ENCODE data around the gene SH3RF3. TPM values are rescaled to one million over a fixed set of nuclear protein-coding genes. Genes with fewer than 3 reads are reported as not detected.

Gene SH3RF3
- total and polyA plus RNA-seq, 10 of the 15 experiments (the other 5 are each of a cell fraction or from before 2014, with no cell fraction given) = 0.08 to 8.8 (median 2.3) TPM

DNA sequence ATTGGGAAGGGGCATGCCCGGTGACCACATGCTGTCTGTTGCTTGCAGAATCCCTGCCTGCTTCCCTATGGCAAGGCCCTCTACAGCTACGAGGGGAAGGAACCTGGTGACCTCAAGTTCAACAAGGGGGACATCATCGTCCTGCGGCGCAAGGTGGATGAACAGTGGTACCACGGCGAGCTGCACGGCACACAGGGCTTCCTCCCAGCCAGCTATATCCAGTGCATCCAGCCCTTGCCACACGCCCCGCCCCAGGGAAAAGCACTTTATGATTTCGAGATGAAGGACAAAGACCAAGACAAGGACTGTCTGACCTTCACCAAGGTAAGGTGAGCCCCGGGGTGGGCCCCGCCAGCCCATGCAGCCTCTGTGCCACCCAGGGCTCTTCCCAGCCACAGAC is 218.6 kb downstream of the SH3RF3 start (continued):
- TF ChIP-seq TCF7 (IDR thresholded peaks at IDR 0.05; ENCODE audit: borderline replicate concordance) (no peak), JUNB (IDR thresholded peaks at IDR 0.05) (no peak), BHLHE40 (IDR thresholded peaks at IDR 0.05; ENCODE audit: borderline replicate concordance in 1 of 2, low read depth in 2 of 2, low read length in 1 of 2) (no peak), SREBF2 (IDR thresholded peaks at IDR 0.05; ENCODE audit: low read length) (no peak), CHD4 (IDR thresholded peaks at IDR 0.05) (no peak)
- TF ChIP-seq, protein P1, sequence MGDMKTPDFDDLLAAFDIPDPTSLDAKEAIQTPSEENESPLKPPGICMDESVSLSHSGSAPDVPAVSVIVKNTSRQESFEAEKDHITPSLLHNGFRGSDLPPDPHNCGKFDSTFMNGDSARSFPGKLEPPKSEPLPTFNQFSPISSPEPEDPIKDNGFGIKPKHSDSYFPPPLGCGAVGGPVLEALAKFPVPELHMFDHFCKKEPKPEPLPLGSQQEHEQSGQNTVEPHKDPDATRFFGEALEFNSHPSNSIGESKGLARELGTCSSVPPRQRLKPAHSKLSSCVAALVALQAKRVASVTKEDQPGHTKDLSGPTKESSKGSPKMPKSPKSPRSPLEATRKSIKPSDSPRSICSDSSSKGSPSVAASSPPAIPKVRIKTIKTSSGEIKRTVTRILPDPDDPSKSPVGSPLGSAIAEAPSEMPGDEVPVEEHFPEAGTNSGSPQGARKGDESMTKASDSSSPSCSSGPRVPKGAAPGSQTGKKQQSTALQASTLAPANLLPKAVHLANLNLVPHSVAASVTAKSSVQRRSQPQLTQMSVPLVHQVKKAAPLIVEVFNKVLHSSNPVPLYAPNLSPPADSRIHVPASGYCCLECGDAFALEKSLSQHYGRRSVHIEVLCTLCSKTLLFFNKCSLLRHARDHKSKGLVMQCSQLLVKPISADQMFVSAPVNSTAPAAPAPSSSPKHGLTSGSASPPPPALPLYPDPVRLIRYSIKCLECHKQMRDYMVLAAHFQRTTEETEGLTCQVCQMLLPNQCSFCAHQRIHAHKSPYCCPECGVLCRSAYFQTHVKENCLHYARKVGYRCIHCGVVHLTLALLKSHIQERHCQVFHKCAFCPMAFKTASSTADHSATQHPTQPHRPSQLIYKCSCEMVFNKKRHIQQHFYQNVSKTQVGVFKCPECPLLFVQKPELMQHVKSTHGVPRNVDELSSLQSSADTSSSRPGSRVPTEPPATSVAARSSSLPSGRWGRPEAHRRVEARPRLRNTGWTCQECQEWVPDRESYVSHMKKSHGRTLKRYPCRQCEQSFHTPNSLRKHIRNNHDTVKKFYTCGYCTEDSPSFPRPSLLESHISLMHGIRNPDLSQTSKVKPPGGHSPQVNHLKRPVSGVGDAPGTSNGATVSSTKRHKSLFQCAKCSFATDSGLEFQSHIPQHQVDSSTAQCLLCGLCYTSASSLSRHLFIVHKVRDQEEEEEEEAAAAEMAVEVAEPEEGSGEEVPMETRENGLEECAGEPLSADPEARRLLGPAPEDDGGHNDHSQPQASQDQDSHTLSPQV (IDR thresholded peaks at IDR 0.05) = no peak

DNA sequence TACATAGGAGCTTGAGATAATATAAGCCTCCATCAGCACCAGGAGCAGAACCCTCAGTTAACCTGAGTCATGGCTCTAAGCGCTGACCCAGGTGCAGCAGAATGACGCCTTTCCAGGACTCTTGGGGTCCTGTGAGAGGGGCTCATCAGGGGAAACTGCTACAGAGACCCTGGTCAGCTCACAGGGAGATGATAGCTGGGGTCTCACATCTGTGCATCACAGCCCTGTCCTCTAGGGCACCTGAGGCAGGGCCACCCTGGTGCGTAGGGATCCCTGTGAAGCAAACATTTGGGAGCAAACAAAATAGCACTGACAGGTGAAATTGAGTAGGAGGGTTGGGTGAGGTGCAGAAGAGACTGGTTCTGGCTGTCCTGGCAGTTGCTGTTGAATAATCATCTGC is 219.2 kb downstream of the SH3RF3 start:
- H3K4me2 ChIP-seq (ENCODE audit: control insufficient read depth, insufficient read depth) = no peak overlapping the region
- no peaks in the 10 kb centered on the region for H3K79me2 ChIP-seq (ENCODE audit: control insufficient read depth, insufficient read depth, low read length)
- POLR2A ChIA-PET = no interaction called here
- H3K4me3 ChIP-seq = no peak overlapping the region
- H3K9me3 ChIP-seq (replicated peaks; ENCODE audit: control insufficient read depth, insufficient read depth, low read length) = no peaks in the 10 kb centered on the region
- TF ChIP-seq ZNF622 (IDR thresholded peaks at IDR 0.05) (no peak), ESRRA (IDR thresholded peaks at IDR 0.05; ENCODE audit: low read length) (no peak), SMAD5 (IDR thresholded peaks at IDR 0.05; ENCODE audit: low read depth) (no peak), ZSCAN29 (IDR thresholded peaks at IDR 0.05) (no peak), JUND (IDR thresholded peaks at IDR 0.05; ENCODE audit: low read depth, low read length) (no peak), EP300 (IDR thresholded peaks at IDR 0.05; ENCODE audit: borderline replicate concordance in 1 of 2, control insufficient read depth in 1 of 2, low read depth in 2 of 2, low read length in 2 of 2) (no peak), TARDBP (IDR thresholded peaks at IDR 0.05; ENCODE audit: borderline replicate concordance) (no peak), NR2C2 (IDR thresholded peaks at IDR 0.05; ENCODE audit: borderline replicate concordance, control insufficient read depth, insufficient read length, low read depth) (no peak)
- TF ChIP-seq, protein P2, sequence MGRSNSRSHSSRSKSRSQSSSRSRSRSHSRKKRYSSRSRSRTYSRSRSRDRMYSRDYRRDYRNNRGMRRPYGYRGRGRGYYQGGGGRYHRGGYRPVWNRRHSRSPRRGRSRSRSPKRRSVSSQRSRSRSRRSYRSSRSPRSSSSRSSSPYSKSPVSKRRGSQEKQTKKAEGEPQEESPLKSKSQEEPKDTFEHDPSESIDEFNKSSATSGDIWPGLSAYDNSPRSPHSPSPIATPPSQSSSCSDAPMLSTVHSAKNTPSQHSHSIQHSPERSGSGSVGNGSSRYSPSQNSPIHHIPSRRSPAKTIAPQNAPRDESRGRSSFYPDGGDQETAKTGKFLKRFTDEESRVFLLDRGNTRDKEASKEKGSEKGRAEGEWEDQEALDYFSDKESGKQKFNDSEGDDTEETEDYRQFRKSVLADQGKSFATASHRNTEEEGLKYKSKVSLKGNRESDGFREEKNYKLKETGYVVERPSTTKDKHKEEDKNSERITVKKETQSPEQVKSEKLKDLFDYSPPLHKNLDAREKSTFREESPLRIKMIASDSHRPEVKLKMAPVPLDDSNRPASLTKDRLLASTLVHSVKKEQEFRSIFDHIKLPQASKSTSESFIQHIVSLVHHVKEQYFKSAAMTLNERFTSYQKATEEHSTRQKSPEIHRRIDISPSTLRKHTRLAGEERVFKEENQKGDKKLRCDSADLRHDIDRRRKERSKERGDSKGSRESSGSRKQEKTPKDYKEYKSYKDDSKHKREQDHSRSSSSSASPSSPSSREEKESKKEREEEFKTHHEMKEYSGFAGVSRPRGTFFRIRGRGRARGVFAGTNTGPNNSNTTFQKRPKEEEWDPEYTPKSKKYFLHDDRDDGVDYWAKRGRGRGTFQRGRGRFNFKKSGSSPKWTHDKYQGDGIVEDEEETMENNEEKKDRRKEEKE (IDR thresholded peaks at IDR 0.05) = no peak
- SMC1A ChIA-PET (ENCODE audit: uncharacterized antibody, unreplicated experiment) = no interaction called here
- H4K20me1 ChIP-seq (ENCODE audit: control insufficient read depth, insufficient read depth) = no peaks in the 10 kb centered on the region
- no peak for DNase-seq (ENCODE audit: low read depth, low spot score)
- FAIRE-seq = no peak
- RAD21 ChIA-PET (ENCODE audit: unreplicated experiment) = no interaction called here
- H2AFZ ChIP-seq (ENCODE audit: control insufficient read depth, low read depth, low read length) = no peak overlapping the region
- no peaks in the 10 kb centered on the region for H3K36me3 ChIP-seq (ENCODE audit: control insufficient read depth in 2 of 2, insufficient read depth in 2 of 2, low read length in 1 of 2)
- intact Hi-C loops (cut with micrococcal nuclease; ENCODE audit: unreplicated experiment) = no loop called here
- WGBS (ENCODE audit: insufficient coverage, insufficient replicate concordance, low lambda C conversion rate, missing lambda C conversion rate) = 53% methylated on average over 3 of the region's 3 CpGs
- H3K27ac ChIP-seq (ENCODE audit: control insufficient read depth, insufficient read depth) = no peak overlapping the region
- H3K4me1 ChIP-seq (ENCODE audit: control insufficient read depth, insufficient read depth, low read length) = 0 out of 2 replicates have a peak, but pooled peaks cover 3% of the 10 kb centered on the region
- in situ Hi-C loops (cut with MboI) = no loop called here
- CTCF ChIA-PET = no interaction called here
- BruUV-seq (replicated peaks) = no TSS peak
- H3K27me3 ChIP-seq (replicated peaks in 1 of 2; ENCODE audit: control insufficient read depth in 2 of 2, insufficient read depth in 2 of 2, low read length in 1 of 2) = no peaks in the 10 kb centered on the region
- no peak for ATAC-seq
- H3K9ac ChIP-seq (ENCODE audit: control insufficient read depth, insufficient read depth, low read length) = no peak overlapping the region

Measured in GM12878 (cell line).